Mucosa of stomach (tissue), 1 donor: ENCODE measurements around the gene PREP.

Source experiments
- H3K27me3 ChIP-seq: one replicate; pipeline ENCODE4 v1.7.0; 2013; ENCODE audit warnings: mild to moderate bottlenecking, low read length; ENCODE audit not compliant: control insufficient read depth, insufficient read depth
- H3K36me3 ChIP-seq: one replicate; pipeline ENCODE4 v1.7.0; 2013; ENCODE audit warnings: low read length; ENCODE audit not compliant: control insufficient read depth, insufficient read depth
- H3K4me1 ChIP-seq: one replicate; pipeline ENCODE4 v1.7.0; 2013; ENCODE audit warnings: mild to moderate bottlenecking, low read length; ENCODE audit not compliant: control insufficient read depth, insufficient read depth
- H3K4me3 ChIP-seq: one replicate; pipeline ENCODE4 v1.7.0; 2013; ENCODE audit warnings: low read length
- H3K9ac ChIP-seq: one replicate; pipeline ENCODE4 v1.7.0; 2013; ENCODE audit warnings: mild to moderate bottlenecking, low read length, moderate library complexity
- H3K9me3 ChIP-seq: one replicate; pipeline ENCODE4 v1.7.0; 2013; ENCODE audit warnings: mild to moderate bottlenecking, low read length, moderate library complexity; ENCODE audit not compliant: control insufficient read depth
- donor health status: Pancreatic carcinoma.

PREP gene

DNA sequence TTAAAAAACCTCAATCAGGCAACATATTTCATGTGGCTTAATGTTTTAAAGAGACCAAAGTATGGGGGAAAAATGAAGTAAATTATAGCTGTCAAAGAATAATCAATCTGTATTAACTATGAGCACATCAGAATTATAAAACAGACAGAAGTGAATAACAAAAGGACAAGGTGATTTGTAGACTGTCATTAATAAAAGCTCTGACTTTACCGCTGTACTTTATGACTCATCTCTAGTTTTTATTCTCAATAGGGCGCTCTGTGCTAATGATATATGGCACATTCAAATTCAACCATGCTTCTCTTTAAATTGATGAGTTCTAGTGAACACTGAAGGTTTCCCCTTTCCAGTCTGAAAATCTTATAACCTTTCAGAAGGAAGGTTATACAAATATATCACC, 72.0 kb downstream of the PREP start:
- peaks cover 5% of the 10 kb centered on the region for H3K36me3 ChIP-seq
- no peaks in the 10 kb centered on the region for H3K9me3 ChIP-seq
- H3K27me3 ChIP-seq = no peaks in the 10 kb centered on the region
- H3K9ac ChIP-seq = no peak overlapping the region
- no peaks in the 10 kb centered on the region for H3K4me1 ChIP-seq
- no peak overlapping the region for H3K4me3 ChIP-seq

DNA sequence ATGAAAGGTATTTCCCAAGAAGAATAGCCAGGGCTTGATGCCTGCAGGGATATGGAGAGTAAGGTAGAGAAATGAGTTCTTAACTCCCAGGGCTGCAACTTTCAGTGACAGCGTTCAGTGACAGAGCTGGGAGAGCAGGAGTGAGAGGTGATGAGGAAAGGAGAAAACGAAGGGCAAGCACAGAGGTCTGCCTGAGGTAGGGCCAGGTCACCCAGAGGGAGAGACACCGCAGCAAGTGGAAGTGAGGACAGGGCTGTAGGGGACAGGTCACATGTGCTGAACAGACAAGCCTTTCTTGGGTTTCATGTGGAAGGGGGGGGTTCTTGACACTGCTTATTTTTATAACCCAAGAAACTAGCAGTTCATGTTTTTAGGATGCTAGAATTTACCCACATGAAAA, 72.5 kb downstream of the PREP start:
- Histone ChIP-seq H3K36me3 (peaks cover 5% of the 10 kb centered on the region), H3K4me3 (no peak overlapping the region), H3K9ac (no peak overlapping the region), H3K9me3 (no peaks in the 10 kb centered on the region), H3K4me1 (no peaks in the 10 kb centered on the region), H3K27me3 (no peaks in the 10 kb centered on the region)

DNA sequence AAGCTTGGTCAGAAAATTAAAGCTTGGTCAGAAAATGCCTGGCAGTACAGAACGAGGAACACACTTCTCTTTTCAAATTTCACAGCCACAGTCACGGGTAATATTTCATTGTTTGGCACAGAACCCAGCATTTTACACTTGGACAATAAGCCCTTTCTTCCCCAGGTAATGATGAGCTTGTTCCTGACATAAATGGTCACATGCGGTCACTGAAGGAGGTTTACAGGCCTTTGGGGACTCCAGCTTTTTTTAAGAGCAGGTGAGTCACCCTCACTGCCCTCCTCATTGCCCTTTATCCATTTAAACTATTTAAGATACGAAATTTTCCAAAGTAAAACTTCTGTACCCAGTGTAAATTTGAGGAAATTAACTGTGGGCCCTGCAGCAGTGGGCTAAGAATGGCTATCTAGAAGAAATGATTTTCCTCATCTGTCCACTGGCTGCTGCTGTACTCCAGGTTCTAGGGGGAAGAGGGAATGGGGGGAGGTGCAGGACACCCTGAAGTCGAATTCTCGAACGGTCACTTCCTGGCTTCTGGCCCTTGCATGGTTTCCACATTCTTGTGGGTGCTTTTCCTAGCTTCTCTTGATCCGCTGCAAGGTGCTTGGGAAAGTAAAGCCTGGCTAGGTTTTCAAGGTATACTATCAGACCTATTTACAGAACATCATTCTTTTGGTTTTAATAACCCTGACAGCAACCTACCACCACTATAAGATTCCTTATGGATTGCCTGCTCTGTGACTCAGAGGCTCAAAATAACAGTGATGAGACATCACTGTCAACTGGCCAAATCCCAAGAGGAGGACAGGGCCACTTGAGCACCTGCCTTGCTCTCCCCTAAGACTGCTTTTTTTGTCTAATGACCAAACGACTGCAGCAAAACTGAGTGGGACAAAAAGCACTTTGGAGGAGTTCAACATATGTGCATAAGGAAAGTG, 75.8 kb downstream of the PREP start:
- no peak overlapping the region for H3K9ac ChIP-seq
- no peaks in the 10 kb centered on the region for H3K27me3 ChIP-seq
- no peak overlapping the region for H3K4me3 ChIP-seq
- H3K36me3 ChIP-seq = no peaks in the 10 kb centered on the region
- no peaks in the 10 kb centered on the region for H3K4me1 ChIP-seq
- H3K9me3 ChIP-seq = no peaks in the 10 kb centered on the region

DNA sequence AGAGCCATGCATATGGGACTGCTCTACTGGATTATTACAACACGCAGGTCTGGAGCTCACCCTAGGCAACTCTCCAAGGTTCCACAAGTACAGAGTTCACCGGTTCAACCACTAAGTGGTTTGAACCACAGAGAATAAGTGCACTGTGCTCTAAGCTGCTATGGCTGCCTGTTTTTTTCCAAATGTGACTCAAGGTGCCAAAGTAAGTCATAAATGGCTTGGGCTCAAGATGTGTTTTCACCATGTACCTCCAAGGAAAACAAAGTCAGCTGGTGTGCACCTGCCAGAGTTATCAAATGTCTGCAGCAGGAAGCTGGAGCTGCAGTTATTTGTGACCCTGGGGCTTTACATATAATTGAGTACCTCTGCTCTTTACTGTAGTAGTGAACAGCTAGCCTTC, 76.7 kb downstream of the PREP start:
- Histone ChIP-seq H3K36me3 (no peaks in the 10 kb centered on the region), H3K9ac (no peak overlapping the region), H3K4me3 (no peak overlapping the region), H3K27me3 (no peaks in the 10 kb centered on the region), H3K4me1 (peaks cover 5% of the 10 kb centered on the region), H3K9me3 (no peaks in the 10 kb centered on the region)

DNA sequence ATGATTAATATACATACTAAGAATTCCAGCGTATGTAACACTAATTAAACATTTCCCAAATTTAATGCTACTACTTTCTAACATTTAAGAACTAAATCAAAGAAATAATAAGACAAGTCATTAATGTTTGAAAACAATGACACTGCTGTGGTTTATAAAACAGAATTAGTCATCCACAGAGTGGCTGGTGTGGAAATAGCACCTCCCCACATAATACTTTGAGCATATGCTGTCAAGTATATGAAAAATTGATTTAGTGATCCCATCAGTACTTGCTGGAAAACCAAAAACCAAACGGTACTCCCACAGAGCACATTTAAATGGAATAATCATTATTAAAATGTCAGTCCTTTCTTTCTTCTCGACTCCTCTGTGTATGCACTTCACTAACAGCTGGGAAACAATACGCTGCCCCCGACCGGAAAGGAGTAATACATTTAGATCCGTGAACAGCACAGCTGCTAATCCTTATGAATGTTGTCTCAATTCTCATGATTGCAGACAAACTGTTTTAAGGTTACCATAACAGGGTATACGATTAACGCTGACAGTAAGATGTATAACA, 78.4 kb downstream of the PREP start:
- no peaks in the 10 kb centered on the region for H3K9me3 ChIP-seq
- H3K36me3 ChIP-seq = no peaks in the 10 kb centered on the region
- peaks cover 12% of the 10 kb centered on the region for H3K4me1 ChIP-seq
- no peaks in the 10 kb centered on the region for H3K27me3 ChIP-seq
- no peak overlapping the region for H3K4me3 ChIP-seq
- no peak overlapping the region for H3K9ac ChIP-seq

DNA sequence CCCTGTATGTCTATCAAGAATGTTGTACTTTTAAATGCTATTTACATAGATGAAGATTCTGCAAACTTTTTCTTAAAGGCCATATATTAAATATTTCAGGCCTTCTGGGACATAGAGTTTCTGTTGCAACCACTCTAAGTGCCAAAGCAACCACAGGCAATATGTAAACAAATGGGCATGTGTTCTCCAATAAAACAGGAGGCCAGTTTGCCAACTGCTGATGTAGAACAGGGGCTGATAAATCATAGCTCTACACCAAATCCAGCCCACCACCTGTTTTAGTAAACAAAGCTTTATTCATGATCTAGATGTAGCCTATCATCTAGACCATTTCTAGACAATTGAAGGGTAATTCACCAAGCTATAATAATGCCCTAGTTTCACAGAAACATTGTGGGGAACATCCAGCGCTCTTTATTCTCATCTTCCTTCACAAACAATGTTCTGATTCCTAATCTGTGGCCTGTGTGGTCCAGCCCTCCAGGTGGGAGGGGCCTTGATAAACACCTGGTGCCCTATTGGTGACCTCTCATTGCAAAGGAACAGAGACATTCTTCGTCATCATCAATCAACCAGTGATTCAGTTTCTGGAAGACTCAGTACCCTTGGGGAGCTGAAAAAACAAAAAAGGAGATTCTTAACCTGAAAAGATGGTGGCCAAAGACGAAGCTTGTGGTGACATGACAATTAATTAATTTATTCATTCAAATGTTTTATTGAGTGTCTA, 80.2 kb downstream of the PREP start:
- no peaks in the 10 kb centered on the region for H3K36me3 ChIP-seq
- no peaks in the 10 kb centered on the region for H3K27me3 ChIP-seq
- no peaks in the 10 kb centered on the region for H3K9me3 ChIP-seq
- H3K9ac ChIP-seq = no peak overlapping the region
- peaks cover 12% of the 10 kb centered on the region for H3K4me1 ChIP-seq
- no peak overlapping the region for H3K4me3 ChIP-seq

DNA sequence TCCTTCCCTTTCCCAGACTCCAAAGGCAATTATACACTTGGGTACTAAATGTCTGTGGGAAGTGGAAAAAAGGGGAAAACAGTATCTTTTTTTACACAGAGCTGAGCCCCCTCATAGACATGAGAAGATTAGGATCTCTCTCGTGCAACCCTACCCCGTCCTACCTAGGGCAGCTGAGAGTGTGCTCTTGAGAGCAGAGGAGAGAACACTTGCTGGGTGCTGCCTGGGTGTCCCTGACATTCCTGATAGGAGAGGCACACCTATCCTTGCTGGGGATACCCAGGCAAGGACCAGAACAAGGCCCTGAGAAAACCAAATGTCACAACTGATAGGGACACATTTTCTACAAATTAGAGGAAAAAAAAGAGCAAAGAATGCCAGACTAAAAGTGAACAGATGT, 81.2 kb downstream of the PREP start:
- H3K9ac ChIP-seq = no peak overlapping the region
- peaks cover 12% of the 10 kb centered on the region for H3K4me1 ChIP-seq
- H3K9me3 ChIP-seq = no peaks in the 10 kb centered on the region
- H3K36me3 ChIP-seq = no peaks in the 10 kb centered on the region
- no peak overlapping the region for H3K4me3 ChIP-seq
- no peaks in the 10 kb centered on the region for H3K27me3 ChIP-seq

DNA sequence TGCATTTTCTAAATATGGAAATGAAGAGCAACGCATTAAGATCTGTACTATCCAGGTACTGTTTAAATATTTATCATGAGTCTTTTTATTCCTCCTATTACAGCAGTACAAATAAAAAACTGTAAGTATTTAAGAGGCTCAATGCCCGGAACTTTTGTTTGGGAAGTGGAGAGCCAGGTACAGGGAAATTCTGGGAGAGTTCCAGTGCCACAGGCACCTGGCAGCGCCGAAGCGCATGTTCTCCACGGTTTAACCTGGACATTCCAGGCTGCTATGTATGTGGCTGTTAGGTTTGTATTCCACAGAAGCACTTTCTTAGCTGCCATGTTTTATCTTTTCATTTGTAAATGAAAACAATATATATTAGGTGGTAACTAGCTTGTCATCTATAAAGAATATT, 81.7 kb downstream of the PREP start:
- H3K9ac ChIP-seq = no peak overlapping the region
- peaks cover 12% of the 10 kb centered on the region for H3K4me1 ChIP-seq
- H3K36me3 ChIP-seq = no peaks in the 10 kb centered on the region
- H3K4me3 ChIP-seq = no peak overlapping the region
- no peaks in the 10 kb centered on the region for H3K27me3 ChIP-seq
- no peaks in the 10 kb centered on the region for H3K9me3 ChIP-seq

DNA sequence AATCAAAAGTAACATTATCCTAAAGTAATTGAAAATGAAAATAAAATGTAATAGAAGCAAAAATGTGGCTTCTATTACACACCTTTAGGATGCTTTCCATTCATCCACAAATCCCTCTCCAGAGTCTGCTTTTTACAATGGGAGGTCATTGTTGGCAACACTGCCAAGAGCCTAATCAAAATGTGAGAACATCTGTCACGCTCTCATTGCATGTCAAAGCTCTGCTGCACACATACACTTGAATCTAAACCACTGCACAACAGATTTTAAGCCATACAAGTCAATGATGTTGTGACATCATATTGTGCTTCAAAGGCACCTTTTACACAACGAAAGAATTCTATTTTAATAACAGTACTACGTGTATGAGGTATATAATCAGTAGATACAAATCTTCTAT, 82.1 kb downstream of the PREP start:
- Histone ChIP-seq H3K9ac (no peak overlapping the region), H3K27me3 (no peaks in the 10 kb centered on the region), H3K9me3 (no peaks in the 10 kb centered on the region), H3K36me3 (no peaks in the 10 kb centered on the region), H3K4me3 (no peak overlapping the region), H3K4me1 (peaks cover 12% of the 10 kb centered on the region)

DNA sequence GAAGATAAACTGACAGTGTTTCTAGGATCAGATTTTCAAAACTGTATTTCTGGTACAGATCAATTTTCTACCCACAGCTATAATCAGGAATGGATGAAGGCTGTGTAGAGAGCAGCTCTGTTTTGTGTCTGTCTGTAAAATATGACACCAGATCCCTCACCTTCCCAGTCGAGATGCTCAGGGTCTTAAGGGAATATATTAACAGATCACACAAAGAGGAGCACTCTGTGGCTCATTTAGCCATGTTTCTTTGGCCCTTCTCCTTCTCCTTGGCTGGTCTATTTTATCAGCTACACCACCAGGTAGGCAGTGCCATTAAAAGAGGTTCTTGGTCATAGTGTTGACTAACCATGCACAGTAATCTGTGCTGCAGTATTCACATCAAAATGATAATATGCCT, 82.6 kb downstream of the PREP start:
- no peaks in the 10 kb centered on the region for H3K36me3 ChIP-seq
- H3K4me1 ChIP-seq = peaks cover 12% of the 10 kb centered on the region
- H3K27me3 ChIP-seq = no peaks in the 10 kb centered on the region
- H3K9ac ChIP-seq = no peak overlapping the region
- H3K9me3 ChIP-seq = no peaks in the 10 kb centered on the region
- H3K4me3 ChIP-seq = no peak overlapping the region

DNA sequence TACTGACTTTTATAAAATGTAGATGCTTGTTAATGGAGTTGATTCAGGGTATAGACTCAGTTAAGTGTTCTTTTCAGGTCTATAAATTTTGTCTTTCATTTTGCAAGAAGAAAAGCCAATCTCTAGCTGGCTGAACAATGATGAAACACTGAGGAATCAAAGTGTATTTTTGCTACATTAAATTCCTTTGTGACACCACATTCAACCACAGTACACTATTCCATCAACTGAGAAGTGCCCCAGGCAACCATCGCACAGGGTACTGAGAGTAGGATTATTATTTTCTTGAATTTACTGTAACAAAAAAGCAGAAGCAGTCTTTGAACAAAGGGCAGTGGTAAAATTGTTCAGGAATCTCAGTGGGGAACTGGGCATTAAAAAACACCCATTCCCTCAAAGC, 83.6 kb downstream of the PREP start:
- Histone ChIP-seq H3K9me3 (no peaks in the 10 kb centered on the region), H3K4me1 (peaks cover 12% of the 10 kb centered on the region), H3K4me3 (no peak overlapping the region), H3K27me3 (no peaks in the 10 kb centered on the region), H3K36me3 (no peaks in the 10 kb centered on the region), H3K9ac (no peak overlapping the region)

DNA sequence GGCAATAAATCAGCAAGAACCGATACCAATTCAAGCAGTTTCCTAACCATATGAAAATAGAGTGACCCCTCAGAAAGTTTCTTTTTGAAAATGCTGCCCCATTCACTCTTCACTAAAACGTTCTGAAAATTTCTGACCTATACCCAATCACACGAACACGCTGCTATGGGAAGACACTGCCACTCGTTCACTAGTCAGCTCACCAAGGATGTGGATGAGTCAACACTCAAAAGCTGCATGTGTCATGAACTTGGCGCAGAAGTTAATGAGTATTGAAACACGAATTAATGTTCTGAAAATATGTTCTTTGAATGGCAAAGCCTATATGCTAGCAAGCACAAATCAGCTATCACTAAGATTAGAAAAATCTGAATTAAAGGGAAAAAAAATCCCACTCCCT, 84.2 kb downstream of the PREP start:
- Histone ChIP-seq H3K9me3 (no peaks in the 10 kb centered on the region), H3K27me3 (no peaks in the 10 kb centered on the region), H3K4me3 (no peak overlapping the region), H3K36me3 (no peaks in the 10 kb centered on the region), H3K9ac (no peak overlapping the region), H3K4me1 (peaks cover 12% of the 10 kb centered on the region)
